OCI-LY7 (cell line): ENCODE results near the gene KRTAP5-7.

Source experiments
- EZH2phosphoT487 ChIP-seq: fragments of 200-600 bp; sonication (generic); IDR thresholded peaks from 2 replicates; pipeline ENCODE4 v1.6.1; 2018; ENCODE audit warnings: low read depth, borderline replicate concordance, mild to moderate bottlenecking, mixed run types, antibody characterized with exemption, low read length, moderate library complexity, mixed read lengths
- TF ChIP-seq, protein P1 (sequence below): fragments of 200-600 bp; sonication (generic); conservative IDR thresholded peaks from 2 replicates; pipeline ENCODE4 v1.5.1; 2014; ENCODE audit warnings: mild to moderate bottlenecking, antibody characterized with exemption, low read length, moderate library complexity, mixed read lengths

DNA sequence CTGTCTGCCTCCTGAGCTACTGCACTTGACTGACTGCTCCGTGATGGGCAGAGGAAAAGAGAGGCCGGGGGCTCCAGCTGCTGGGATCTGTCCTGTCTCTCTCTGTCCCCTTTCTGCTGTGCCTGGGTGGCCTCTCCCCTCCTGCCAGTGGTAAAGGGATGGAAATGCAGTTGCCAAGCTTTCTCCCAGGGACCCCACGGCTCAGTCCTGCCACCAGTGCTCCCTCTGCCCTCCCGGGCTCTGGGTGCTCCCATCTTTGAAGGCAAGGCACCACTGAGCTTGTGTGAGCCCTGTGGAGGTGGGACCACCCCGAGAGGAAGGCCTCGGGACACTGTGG, 42.0 kb upstream of the KRTAP5-7 start:
- TF ChIP-seq, protein P1, sequence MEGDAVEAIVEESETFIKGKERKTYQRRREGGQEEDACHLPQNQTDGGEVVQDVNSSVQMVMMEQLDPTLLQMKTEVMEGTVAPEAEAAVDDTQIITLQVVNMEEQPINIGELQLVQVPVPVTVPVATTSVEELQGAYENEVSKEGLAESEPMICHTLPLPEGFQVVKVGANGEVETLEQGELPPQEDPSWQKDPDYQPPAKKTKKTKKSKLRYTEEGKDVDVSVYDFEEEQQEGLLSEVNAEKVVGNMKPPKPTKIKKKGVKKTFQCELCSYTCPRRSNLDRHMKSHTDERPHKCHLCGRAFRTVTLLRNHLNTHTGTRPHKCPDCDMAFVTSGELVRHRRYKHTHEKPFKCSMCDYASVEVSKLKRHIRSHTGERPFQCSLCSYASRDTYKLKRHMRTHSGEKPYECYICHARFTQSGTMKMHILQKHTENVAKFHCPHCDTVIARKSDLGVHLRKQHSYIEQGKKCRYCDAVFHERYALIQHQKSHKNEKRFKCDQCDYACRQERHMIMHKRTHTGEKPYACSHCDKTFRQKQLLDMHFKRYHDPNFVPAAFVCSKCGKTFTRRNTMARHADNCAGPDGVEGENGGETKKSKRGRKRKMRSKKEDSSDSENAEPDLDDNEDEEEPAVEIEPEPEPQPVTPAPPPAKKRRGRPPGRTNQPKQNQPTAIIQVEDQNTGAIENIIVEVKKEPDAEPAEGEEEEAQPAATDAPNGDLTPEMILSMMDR = no peak
- TF ChIP-seq EZH2phosphoT487 = no peak
